GM21723 (cell line): ENCODE results near the gene USP21.

Experiments used
- ATAC-seq: cut with Tn5 transposase; IDR thresholded peaks from one replicate; pipeline ENCODE4 v1.9.1; 2021; ENCODE audit warnings: mild to moderate bottlenecking, moderate library complexity; ENCODE audit not compliant: unreplicated experiment

Gene USP21

GRCh38 chr1:161192476-161193465 lies 33.5 kb downstream of the USP21 start:
- ATAC-seq, result peak; percentile 63

- no peak for ATAC-seq
These were observed 34.4 kb downstream of the USP21 start for GRCh38 chr1:161193561-161194235.

GRCh38 chr1:161195171-161195570 lies 35.9 kb downstream of the USP21 start:
- peak; percentile 61 for ATAC-seq

- ATAC-seq, result no peak
These were observed 36.8 kb downstream of the USP21 start for GRCh38 chr1:161196111-161196510.

GRCh38 chr1:161196521-161197451 lies 37.5 kb downstream of the USP21 start:
- ATAC-seq, result no peak

- no peak for ATAC-seq
These were observed 38.4 kb downstream of the USP21 start for GRCh38 chr1:161197560-161198193.

- ATAC-seq, result no peak
These were observed 39.0 kb downstream of the USP21 start for GRCh38 chr1:161198194-161198896.

- no peak for ATAC-seq
These were observed 39.7 kb downstream of the USP21 start, which contains the start of gene ADAMTS4 for GRCh38 chr1:161198897-161199431. TSS of gene ADAMTS4 (minus strand) at chr1:161199054. CDS start at chr1:161198627, 427 bp downstream.

- ATAC-seq, result no peak
These were observed 40.3 kb downstream of the USP21 start for GRCh38 chr1:161199506-161200139.

GRCh38 chr1:161200421-161200991 lies 41.2 kb downstream of the USP21 start:
- ATAC-seq, result no peak

GRCh38 chr1:161200992-161201835 lies 41.9 kb downstream of the USP21 start:
- ATAC-seq, result no peak

GRCh38 chr1:161201836-161202712 lies 42.8 kb downstream of the USP21 start, which contains the start of gene NDUFS2:
TSS of gene NDUFS2 (plus strand) at chr1:161202367. CDS start at chr1:161202386, 19 bp downstream.
- ATAC-seq, result peak; percentile 95

GRCh38 chr1:161206411-161207140 lies 47.3 kb downstream of the USP21 start:
- ATAC-seq, result no peak

- no peak for ATAC-seq
These were observed 47.9 kb downstream of the USP21 start for GRCh38 chr1:161207173-161207572.

- peak; percentile 72 for ATAC-seq
These were observed 50.6 kb downstream of the USP21 start for GRCh38 chr1:161209790-161210409.
